ENCODE results near the gene DMP1.

DMP1 gene

DNA sequence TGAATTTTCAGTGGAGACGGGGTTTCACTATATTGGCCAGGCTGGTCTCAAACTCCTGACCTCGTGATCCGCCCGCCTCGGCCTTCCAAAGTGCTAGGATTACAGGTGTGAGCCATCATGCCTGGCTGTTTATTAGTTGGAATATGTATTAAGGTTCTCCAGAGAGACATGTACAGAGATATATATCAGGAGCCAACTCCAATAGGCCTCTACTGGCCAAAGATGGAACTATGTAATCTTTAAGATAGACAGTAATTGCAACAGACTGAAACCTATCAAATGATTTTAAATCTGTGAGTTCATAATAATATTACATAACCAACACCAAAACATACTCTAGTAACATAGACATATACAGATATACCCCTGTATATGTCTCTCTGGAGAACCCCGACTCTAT, 5.8 kb upstream of the DMP1 start:
- Histone ChIP-seq H3K9ac (ENCODE audit: low read length) (no peak overlapping the region), H3K9me3 (replicated peaks; ENCODE audit: insufficient read depth, low read length) (no peaks in the 10 kb centered on the region), H3K4me3 (ENCODE audit: low read length) (no peak overlapping the region), H4K20me1 (ENCODE audit: insufficient read depth, low read length) (no peaks in the 10 kb centered on the region), H3K9me2 (replicated peaks; ENCODE audit: insufficient read depth, low read length) (no peaks in the 10 kb centered on the region), H3K36me3 (replicated peaks; ENCODE audit: insufficient read depth, low read length) (no peaks in the 10 kb centered on the region), H3K4me2 (ENCODE audit: low read depth, low read length) (no peak overlapping the region), H3K27ac (ENCODE audit: low read length) (no peak overlapping the region), H3K27me3 (replicated peaks; ENCODE audit: insufficient read depth, low read length) (no peaks in the 10 kb centered on the region), H3K4me1 (ENCODE audit: low read length) (no peaks in the 10 kb centered on the region), H3K79me2 (ENCODE audit: low read length) (no peaks in the 10 kb centered on the region), H2AFZ (ENCODE audit: low read length) (no peak overlapping the region), H3F3A (ENCODE audit: insufficient read depth, low read length) (no peaks in the 10 kb centered on the region)
- no peak for DNase-seq
- TF ChIP-seq EZH2phosphoT487 (IDR thresholded peaks at IDR 0.05; ENCODE audit: low read length) (no peak), CTCF (IDR thresholded peaks at IDR 0.05; ENCODE audit: low read length) (peak; percentile 10; the same call in 1 of the 2 replicates)

GRCh38 chr4:87650938-87651337, 858 bp downstream of the DMP1 start:
- Histone ChIP-seq H3K4me3 (ENCODE audit: low read length) (no peak overlapping the region), H3F3A (ENCODE audit: insufficient read depth, low read length) (no peaks in the 10 kb centered on the region), H3K27ac (ENCODE audit: low read length) (no peak overlapping the region), H3K4me1 (ENCODE audit: low read length) (peaks cover 11% of the 10 kb centered on the region; the same call in 1 of the 2 replicates), H3K4me2 (ENCODE audit: low read depth, low read length) (no peak overlapping the region), H3K9ac (ENCODE audit: low read length) (no peak overlapping the region), H3K27me3 (replicated peaks; ENCODE audit: insufficient read depth, low read length) (no peaks in the 10 kb centered on the region), H3K36me3 (replicated peaks; ENCODE audit: insufficient read depth, low read length) (no peaks in the 10 kb centered on the region), H2AFZ (ENCODE audit: low read length) (no peak overlapping the region), H3K9me3 (replicated peaks; ENCODE audit: insufficient read depth, low read length) (no peaks in the 10 kb centered on the region), H4K20me1 (ENCODE audit: insufficient read depth, low read length) (no peaks in the 10 kb centered on the region), H3K9me2 (replicated peaks; ENCODE audit: insufficient read depth, low read length) (no peaks in the 10 kb centered on the region), H3K79me2 (ENCODE audit: low read length) (no peaks in the 10 kb centered on the region)
- TF ChIP-seq EZH2 (optimal IDR thresholded peaks at IDR 0.05; ENCODE audit: low read depth, low read length) = no peak
- TF ChIP-seq EZH2phosphoT487 (IDR thresholded peaks at IDR 0.05; ENCODE audit: low read length) = no peak
- TF ChIP-seq CTCF (IDR thresholded peaks at IDR 0.05; ENCODE audit: low read length) = no peak
- peak; percentile 25 for DNase-seq

GRCh38 chr4:87651941-87652340, 1.9 kb downstream of the DMP1 start:
- Histone ChIP-seq H3K36me3 (replicated peaks; ENCODE audit: insufficient read depth, low read length) (no peaks in the 10 kb centered on the region), H3K9me2 (replicated peaks; ENCODE audit: insufficient read depth, low read length) (no peaks in the 10 kb centered on the region), H3K27ac (ENCODE audit: low read length) (no peak overlapping the region), H3K4me3 (ENCODE audit: low read length) (no peak overlapping the region), H3K4me1 (ENCODE audit: low read length) (peaks cover 11% of the 10 kb centered on the region; the same call in 1 of the 2 replicates), H2AFZ (ENCODE audit: low read length) (no peak overlapping the region), H4K20me1 (ENCODE audit: insufficient read depth, low read length) (no peaks in the 10 kb centered on the region), H3K9me3 (replicated peaks; ENCODE audit: insufficient read depth, low read length) (no peaks in the 10 kb centered on the region), H3K79me2 (ENCODE audit: low read length) (no peaks in the 10 kb centered on the region), H3K4me2 (ENCODE audit: low read depth, low read length) (no peak overlapping the region), H3K27me3 (replicated peaks; ENCODE audit: insufficient read depth, low read length) (no peaks in the 10 kb centered on the region), H3K9ac (ENCODE audit: low read length) (no peak overlapping the region), H3F3A (ENCODE audit: insufficient read depth, low read length) (no peaks in the 10 kb centered on the region)
- DNase-seq = no peak
- TF ChIP-seq EZH2 (optimal IDR thresholded peaks at IDR 0.05; ENCODE audit: low read depth, low read length) (no peak), EZH2phosphoT487 (IDR thresholded peaks at IDR 0.05; ENCODE audit: low read length) (no peak), CTCF (IDR thresholded peaks at IDR 0.05; ENCODE audit: low read length) (no peak)
